HG02798 (cell line): ENCODE results near the gene PRDM9.
"Not testable (repeated sequence)": the region's sequence is repeated elsewhere in the genome, so short reads cannot be mapped to it uniquely, and the experiment has no call there.

ENCODE experiments used
- ATAC-seq: cut with Tn5 transposase; IDR thresholded peaks from one replicate; pipeline ENCODE4 v1.9.1; 2021; ENCODE audit warnings: mild to moderate bottlenecking; ENCODE audit not compliant: unreplicated experiment, poor library complexity

The PRDM9 gene

GRCh38 chr5:23507278-23507685, at the start of gene PRDM9:
Gene PRDM9, plus strand, starts transcription at chr5:23507609. Its CDS starts 1,425 bp downstream, at chr5:23509034.
- no peak for ATAC-seq

- ATAC-seq, result no peak
Observed at GRCh38 chr5:23457780-23458179, 49.6 kb upstream of the PRDM9 start.

- ATAC-seq, result no peak
Observed at GRCh38 chr5:23459214-23459613, 48.2 kb upstream of the PRDM9 start.

- no peak for ATAC-seq
Observed at GRCh38 chr5:23461576-23461975, 45.8 kb upstream of the PRDM9 start.

- ATAC-seq, result no peak
Observed at GRCh38 chr5:23466401-23466912, 41.0 kb upstream of the PRDM9 start.

GRCh38 chr5:23468658-23469057, 38.8 kb upstream of the PRDM9 start:
- ATAC-seq, result no peak

GRCh38 chr5:23473915-23474314, 33.5 kb upstream of the PRDM9 start:
- ATAC-seq, result no peak

GRCh38 chr5:23474315-23474714, 33.1 kb upstream of the PRDM9 start:
- ATAC-seq, result no peak

GRCh38 chr5:23476580-23476979, 30.8 kb upstream of the PRDM9 start:
- no peak for ATAC-seq

GRCh38 chr5:23482642-23483041, 24.8 kb upstream of the PRDM9 start:
- no peak for ATAC-seq

- no peak for ATAC-seq
Observed at GRCh38 chr5:23483090-23483489, 24.3 kb upstream of the PRDM9 start.

- ATAC-seq, result no peak
Observed at GRCh38 chr5:23484096-23484495, 23.3 kb upstream of the PRDM9 start.

GRCh38 chr5:23486227-23486626, 21.2 kb upstream of the PRDM9 start:
- ATAC-seq, result not testable (repeated sequence)

- ATAC-seq, result no peak
Observed at GRCh38 chr5:23490993-23491392, 16.4 kb upstream of the PRDM9 start.

- no peak for ATAC-seq
Observed at GRCh38 chr5:23494558-23494957, 12.9 kb upstream of the PRDM9 start.

GRCh38 chr5:23496576-23496975, 10.8 kb upstream of the PRDM9 start:
- no peak for ATAC-seq

GRCh38 chr5:23506329-23507236, 826 bp upstream of the PRDM9 start:
- ATAC-seq, result no peak

GRCh38 chr5:23510434-23510833, 3.0 kb downstream of the PRDM9 start:
- ATAC-seq, result not testable (repeated sequence)

GRCh38 chr5:23522553-23522952, 15.1 kb downstream of the PRDM9 start:
- no peak for ATAC-seq

- no peak for ATAC-seq
Observed at GRCh38 chr5:23523031-23523430, 15.6 kb downstream of the PRDM9 start.

- ATAC-seq, result no peak
Observed at GRCh38 chr5:23523998-23524397, 16.6 kb downstream of the PRDM9 start.

- no peak for ATAC-seq
Observed at GRCh38 chr5:23525751-23526150, 18.3 kb downstream of the PRDM9 start.
